Stimulated activated CD4-positive, alpha-beta T cell treated with anti-CD3 and anti-CD28 coated beads, Interleukin-15, amount 100 ng/mL, for 48 hours (primary cell): ENCODE results near the gene HSD11B1.

ENCODE experiments used
- DNase-seq, 2 donors: peaks; one replicate each; pipeline ENCODE4 v3.0.0-alpha.2; 2020; ENCODE audit warnings: low read depth in 2 of 2

HSD11B1 gene

GRCh38 chr1:209755926-209756614 is 51.4 kb downstream of the HSD11B1 start, which contains the start of gene TRAF3IP3:
Gene TRAF3IP3 (plus strand): TSS chr1:209756053. CDS start chr1:209760040, 3,987 bp downstream.
- peak; percentile 71 to 75 for DNase-seq

- no peak for DNase-seq
Measured at GRCh38 chr1:209756615-209757445, 52.2 kb downstream of the HSD11B1 start.

GRCh38 chr1:209758400-209758799 is 53.8 kb downstream of the HSD11B1 start:
- no peak for DNase-seq

GRCh38 chr1:209759829-209760359 is 55.2 kb downstream of the HSD11B1 start:
- DNase-seq = no peak

- DNase-seq = no peak
Measured at GRCh38 chr1:209761011-209761635, 56.5 kb downstream of the HSD11B1 start.

GRCh38 chr1:209766051-209766450 is 61.4 kb downstream of the HSD11B1 start:
- DNase-seq = no peak

- DNase-seq = no peak
Measured at GRCh38 chr1:209767096-209767495, 62.5 kb downstream of the HSD11B1 start.

GRCh38 chr1:209767706-209768105 is 63.1 kb downstream of the HSD11B1 start:
- DNase-seq = no peak

GRCh38 chr1:209768354-209768774 is 63.7 kb downstream of the HSD11B1 start:
- peak; percentile 81 to 83 for DNase-seq

- DNase-seq = peak; percentile 71
Measured at GRCh38 chr1:209769171-209769904, 64.7 kb downstream of the HSD11B1 start.

- DNase-seq = no peak
Measured at GRCh38 chr1:209769971-209770370, 65.3 kb downstream of the HSD11B1 start.

- DNase-seq = no peak
Measured at GRCh38 chr1:209770636-209771415, 66.2 kb downstream of the HSD11B1 start.

- no peak for DNase-seq
Measured at GRCh38 chr1:209772126-209772525, 67.5 kb downstream of the HSD11B1 start.

- DNase-seq = no peak
Measured at GRCh38 chr1:209774592-209774991, 69.9 kb downstream of the HSD11B1 start.

- DNase-seq = no peak
Measured at GRCh38 chr1:209775678-209776077, 71.0 kb downstream of the HSD11B1 start.

- no peak for DNase-seq
Measured at GRCh38 chr1:209777587-209777986, 72.9 kb downstream of the HSD11B1 start.

- DNase-seq = no peak
Measured at GRCh38 chr1:209778102-209778501, 73.5 kb downstream of the HSD11B1 start.

GRCh38 chr1:209780268-209780667 is 75.6 kb downstream of the HSD11B1 start:
- no peak for DNase-seq

GRCh38 chr1:209783386-209783785 is 78.7 kb downstream of the HSD11B1 start:
- no peak for DNase-seq
